Measurements from ENCODE around the gene FADS2. TPM values are rescaled to one million over a fixed set of nuclear protein-coding genes. Genes with fewer than 3 reads are reported as not detected.

Gene FADS2
- total and polyA plus RNA-seq, 10 of the 15 experiments (the other 5 are each of a cell fraction or from before 2014, with no cell fraction given) = 3.3 to 313 (median 149) TPM

DNA sequence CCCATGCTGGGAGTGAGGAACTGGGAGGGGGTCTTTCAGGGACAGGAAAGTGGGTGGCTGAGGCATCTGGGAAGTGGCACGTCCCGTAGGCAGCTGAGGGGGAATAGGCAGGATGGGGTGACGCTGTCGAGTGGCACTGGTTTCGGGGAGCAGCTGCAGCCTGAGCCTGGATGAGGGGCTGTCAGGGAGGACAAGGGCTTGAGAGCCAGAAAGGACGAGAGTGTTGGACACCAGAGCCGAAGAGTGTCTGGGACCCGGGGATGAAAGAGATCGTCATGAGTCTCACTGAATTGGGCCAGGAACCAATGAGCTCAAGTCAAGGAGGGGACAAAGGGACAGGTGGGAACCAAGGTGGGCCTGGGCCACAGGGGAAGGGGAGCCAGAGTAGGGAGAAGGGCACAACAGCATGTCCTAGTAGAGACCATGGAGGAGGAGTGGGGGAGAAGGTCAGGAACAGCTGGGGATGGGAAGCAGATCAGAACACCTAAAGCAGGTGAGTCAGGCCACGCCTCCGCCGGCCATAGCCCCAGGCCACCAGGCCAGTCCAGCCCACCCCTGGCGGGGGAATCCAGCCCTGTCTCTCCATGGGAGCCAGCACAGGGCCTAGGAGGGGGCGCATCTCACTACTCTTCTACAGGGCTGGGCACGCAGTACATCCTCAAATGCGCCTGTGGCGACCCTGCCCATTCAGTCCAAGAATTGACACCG, 85.0 kb downstream of the FADS2 start:
- Histone ChIP-seq H3K36me3 (ENCODE audit: control insufficient read depth in 2 of 2, insufficient read depth in 2 of 2, low read length in 1 of 2) (no peaks in the 10 kb centered on the region), H3K27me3 (replicated peaks in 1 of 2; ENCODE audit: control insufficient read depth in 2 of 2, insufficient read depth in 2 of 2, low read length in 1 of 2) (peaks cover 4 to 8% of the 10 kb centered on the region in 2 experiments; a peak in 3 of 4 replicates), H3K4me2 (ENCODE audit: control insufficient read depth, insufficient read depth) (no peak overlapping the region), H2AFZ (ENCODE audit: control insufficient read depth, low read depth, low read length) (no peak overlapping the region), H3K9ac (ENCODE audit: control insufficient read depth, insufficient read depth, low read length) (no peak overlapping the region), H4K20me1 (ENCODE audit: control insufficient read depth, insufficient read depth) (no peaks in the 10 kb centered on the region), H3K27ac (ENCODE audit: control insufficient read depth, insufficient read depth) (no peak overlapping the region), H3K4me1 (ENCODE audit: control insufficient read depth, insufficient read depth, low read length) (no peaks in the 10 kb centered on the region), H3K9me3 (replicated peaks; ENCODE audit: control insufficient read depth, insufficient read depth, low read length) (no peaks in the 10 kb centered on the region), H3K79me2 (ENCODE audit: control insufficient read depth, insufficient read depth, low read length) (no peaks in the 10 kb centered on the region), H3K4me3 (no peak overlapping the region)
- ChIA-PET POLR2A (no interaction called here), RAD21 (ENCODE audit: unreplicated experiment) (no interaction called here), SMC1A (ENCODE audit: uncharacterized antibody, unreplicated experiment) (interaction anchor here (0.8 kb wide), 1 partner anchor 16 kb away, joined by 3 read pairs; no protein-coding TSS in a partner anchor), CTCF (interaction anchor here (1.1 to 1.9 kb wide), 2 partner anchors 15 to 169 kb away, joined by 5 to 12 read pairs; no protein-coding TSS in a partner anchor)
- no peak for ATAC-seq
- DNase-seq (ENCODE audit: low read depth, low spot score) = no peak
- WGBS (ENCODE audit: insufficient coverage, insufficient replicate concordance, low lambda C conversion rate, missing lambda C conversion rate) = 38% methylated on average over 17 of the region's 18 CpGs
- no TSS peak for BruUV-seq (replicated peaks)
- FAIRE-seq = no peak
- TF ChIP-seq PML (IDR thresholded peaks at IDR 0.05; ENCODE audit: low read length) (no peak), ZNF622 (IDR thresholded peaks at IDR 0.05) (no peak)
- in situ Hi-C loops (cut with MboI) = no loop called here
- intact Hi-C loops (cut with micrococcal nuclease; ENCODE audit: unreplicated experiment) = no loop called here

DNA sequence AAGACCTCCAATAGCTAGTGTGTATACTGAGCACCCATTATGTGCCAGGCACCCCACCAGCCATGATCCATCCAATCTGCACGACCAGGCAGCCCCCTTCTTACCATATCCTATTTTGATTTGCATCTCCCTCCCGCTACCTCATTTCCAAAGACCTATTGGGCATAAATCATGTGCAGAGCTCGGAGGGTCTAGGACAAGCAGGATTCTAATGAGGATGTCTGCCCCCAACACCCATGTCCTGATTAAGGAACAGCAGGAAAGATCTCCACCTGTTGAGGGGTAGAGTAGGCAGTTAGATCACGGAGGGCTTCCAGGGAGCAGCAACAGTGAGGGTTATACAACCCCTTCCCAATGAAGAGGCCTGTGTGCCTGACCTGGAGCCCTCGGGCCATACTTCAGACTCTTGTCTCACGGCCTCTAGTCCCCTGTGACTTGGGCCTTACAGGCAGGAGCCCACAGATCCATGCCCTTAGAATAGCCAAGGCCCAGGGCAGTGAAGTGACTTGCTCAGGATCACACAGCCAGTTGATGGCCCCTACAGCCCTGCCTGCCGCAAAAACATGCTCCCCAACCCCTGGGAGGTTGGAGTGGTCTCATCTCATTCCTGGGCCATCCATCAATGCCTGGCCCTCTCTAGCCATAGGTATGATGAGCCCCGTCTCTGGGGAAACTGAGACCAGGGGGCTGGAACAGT, 85.7 kb downstream of the FADS2 start:
- no peak overlapping the region for H3K9ac ChIP-seq (ENCODE audit: control insufficient read depth, insufficient read depth, low read length)
- TF ChIP-seq SMAD5 (IDR thresholded peaks at IDR 0.05; ENCODE audit: low read depth) (no peak), RAD21 (IDR thresholded peaks at IDR 0.05; ENCODE audit: insufficient read depth, low read depth, low read length) (no peak), WRNIP1 (IDR thresholded peaks at IDR 0.05; ENCODE audit: borderline replicate concordance, low read depth, low read length) (no peak), JUND (IDR thresholded peaks at IDR 0.05; ENCODE audit: low read depth, low read length) (no peak), HDAC6 (IDR thresholded peaks at IDR 0.05; ENCODE audit: unreplicated experiment) (no peak)
- TF ChIP-seq, protein P1, sequence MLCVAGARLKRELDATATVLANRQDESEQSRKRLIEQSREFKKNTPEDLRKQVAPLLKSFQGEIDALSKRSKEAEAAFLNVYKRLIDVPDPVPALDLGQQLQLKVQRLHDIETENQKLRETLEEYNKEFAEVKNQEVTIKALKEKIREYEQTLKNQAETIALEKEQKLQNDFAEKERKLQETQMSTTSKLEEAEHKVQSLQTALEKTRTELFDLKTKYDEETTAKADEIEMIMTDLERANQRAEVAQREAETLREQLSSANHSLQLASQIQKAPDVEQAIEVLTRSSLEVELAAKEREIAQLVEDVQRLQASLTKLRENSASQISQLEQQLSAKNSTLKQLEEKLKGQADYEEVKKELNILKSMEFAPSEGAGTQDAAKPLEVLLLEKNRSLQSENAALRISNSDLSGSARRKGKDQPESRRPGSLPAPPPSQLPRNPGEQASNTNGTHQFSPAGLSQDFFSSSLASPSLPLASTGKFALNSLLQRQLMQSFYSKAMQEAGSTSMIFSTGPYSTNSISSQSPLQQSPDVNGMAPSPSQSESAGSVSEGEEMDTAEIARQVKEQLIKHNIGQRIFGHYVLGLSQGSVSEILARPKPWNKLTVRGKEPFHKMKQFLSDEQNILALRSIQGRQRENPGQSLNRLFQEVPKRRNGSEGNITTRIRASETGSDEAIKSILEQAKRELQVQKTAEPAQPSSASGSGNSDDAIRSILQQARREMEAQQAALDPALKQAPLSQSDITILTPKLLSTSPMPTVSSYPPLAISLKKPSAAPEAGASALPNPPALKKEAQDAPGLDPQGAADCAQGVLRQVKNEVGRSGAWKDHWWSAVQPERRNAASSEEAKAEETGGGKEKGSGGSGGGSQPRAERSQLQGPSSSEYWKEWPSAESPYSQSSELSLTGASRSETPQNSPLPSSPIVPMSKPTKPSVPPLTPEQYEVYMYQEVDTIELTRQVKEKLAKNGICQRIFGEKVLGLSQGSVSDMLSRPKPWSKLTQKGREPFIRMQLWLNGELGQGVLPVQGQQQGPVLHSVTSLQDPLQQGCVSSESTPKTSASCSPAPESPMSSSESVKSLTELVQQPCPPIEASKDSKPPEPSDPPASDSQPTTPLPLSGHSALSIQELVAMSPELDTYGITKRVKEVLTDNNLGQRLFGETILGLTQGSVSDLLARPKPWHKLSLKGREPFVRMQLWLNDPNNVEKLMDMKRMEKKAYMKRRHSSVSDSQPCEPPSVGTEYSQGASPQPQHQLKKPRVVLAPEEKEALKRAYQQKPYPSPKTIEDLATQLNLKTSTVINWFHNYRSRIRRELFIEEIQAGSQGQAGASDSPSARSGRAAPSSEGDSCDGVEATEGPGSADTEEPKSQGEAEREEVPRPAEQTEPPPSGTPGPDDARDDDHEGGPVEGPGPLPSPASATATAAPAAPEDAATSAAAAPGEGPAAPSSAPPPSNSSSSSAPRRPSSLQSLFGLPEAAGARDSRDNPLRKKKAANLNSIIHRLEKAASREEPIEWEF (IDR thresholded peaks at IDR 0.05; ENCODE audit: insufficient replicate concordance, low read depth, low read length) = no peak
- H2AFZ ChIP-seq (ENCODE audit: control insufficient read depth, low read depth, low read length) = no peak overlapping the region
- no peak overlapping the region for H3K4me2 ChIP-seq (ENCODE audit: control insufficient read depth, insufficient read depth)
- intact Hi-C loops (cut with micrococcal nuclease; ENCODE audit: unreplicated experiment) = no loop called here
- SMC1A ChIA-PET (ENCODE audit: uncharacterized antibody, unreplicated experiment) = no interaction called here
- no peaks in the 10 kb centered on the region for H3K79me2 ChIP-seq (ENCODE audit: control insufficient read depth, insufficient read depth, low read length)
- H3K9me3 ChIP-seq (replicated peaks; ENCODE audit: control insufficient read depth, insufficient read depth, low read length) = no peaks in the 10 kb centered on the region
- H3K4me1 ChIP-seq (ENCODE audit: control insufficient read depth, insufficient read depth, low read length) = no peaks in the 10 kb centered on the region
- no TSS peak for BruUV-seq (replicated peaks)
- DNase-seq (ENCODE audit: low read depth, low spot score) = no peak
- POLR2A ChIA-PET = no interaction called here
- no peak for ATAC-seq
- no peaks in the 10 kb centered on the region for H4K20me1 ChIP-seq (ENCODE audit: control insufficient read depth, insufficient read depth)
- RAD21 ChIA-PET (ENCODE audit: unreplicated experiment) = interaction anchor here (1.7 kb wide), 1 partner anchor 168 kb away, joined by 5 read pairs; no protein-coding TSS in a partner anchor
- H3K36me3 ChIP-seq (ENCODE audit: control insufficient read depth in 2 of 2, insufficient read depth in 2 of 2, low read length in 1 of 2) = no peaks in the 10 kb centered on the region
- CTCF ChIA-PET = interaction anchor here (1.1 to 1.9 kb wide), 2 partner anchors 15 to 168 kb away, joined by 5 to 12 read pairs; no protein-coding TSS in a partner anchor
- no peak for FAIRE-seq
- H3K27me3 ChIP-seq (replicated peaks in 1 of 2; ENCODE audit: control insufficient read depth in 2 of 2, insufficient read depth in 2 of 2, low read length in 1 of 2) = peaks cover 4 to 8% of the 10 kb centered on the region in 2 experiments; a peak in 3 of 4 replicates
- in situ Hi-C loops (cut with MboI) = no loop called here
- no peak overlapping the region for H3K27ac ChIP-seq (ENCODE audit: control insufficient read depth, insufficient read depth)
- no peak overlapping the region for H3K4me3 ChIP-seq
- 20% methylated on average over 8 of the region's 8 CpGs for WGBS (ENCODE audit: insufficient coverage, insufficient replicate concordance, low lambda C conversion rate, missing lambda C conversion rate)

Measured in GM12878 (cell line).